CD14-positive monocyte (primary cell): ENCODE results near the gene TSPAN32. TPM values are rescaled to one million over a fixed set of nuclear protein-coding genes. Genes with fewer than 3 reads are reported as not detected.
A peak's percentile ranks its signal among the peaks of the same experiment; 100 is the strongest.

Source experiments
- DNase-seq, 3 donors: peaks; one replicate each; pipeline ENCODE4 v3.0.0-alpha.2; 2011 to 2022
- H2AFZ ChIP-seq: 2 replicates; pipeline ENCODE4 v1.6.0; 2012; ENCODE audit warnings: mild to moderate bottlenecking, low read depth, low read length, inconsistent platforms; ENCODE audit not compliant: insufficient read depth, poor library complexity, severe bottlenecking
- H3K27ac ChIP-seq, 2 donors: 1 replicate in 1 of 2; 2 replicates in 1 of 2; pipeline ENCODE4 v1.5.1; 2012 to 2013; ENCODE audit warnings: low read length in 2 of 2, control low read depth in 1 of 2, inconsistent platforms in 1 of 2, low read depth in 1 of 2, mild to moderate bottlenecking in 1 of 2
- H3K27me3 ChIP-seq, 2 donors: one replicate each; pipeline versions ENCODE4 v1.6.0 to v1.6.1; 2011 to 2013; ENCODE audit warnings: low read length in 2 of 2; ENCODE audit not compliant: control insufficient read depth in 2 of 2, insufficient read depth in 2 of 2
- H3K36me3 ChIP-seq, 2 donors: replicated peaks in 1 of 2; 1 replicate in 1 of 2; 2 replicates in 1 of 2; pipeline versions ENCODE4 v1.5.1 to v1.6.1; 2012 to 2013; ENCODE audit warnings: low read length in 2 of 2, control low read depth in 1 of 2, inconsistent platforms in 1 of 2, mild to moderate bottlenecking in 1 of 2; ENCODE audit not compliant: insufficient read depth in 2 of 2, control insufficient read depth in 1 of 2
- H3K4me1 ChIP-seq, 2 donors: 1 replicate in 1 of 2; 2 replicates in 1 of 2; pipeline versions ENCODE4 v1.5.1 to v1.6.1; 2012 to 2013; ENCODE audit warnings: low read length in 2 of 2, control low read depth in 1 of 2, inconsistent platforms in 1 of 2, mild to moderate bottlenecking in 1 of 2, moderate library complexity in 1 of 2; ENCODE audit not compliant: insufficient read depth in 2 of 2, control insufficient read depth in 1 of 2
- H3K4me2 ChIP-seq: replicated peaks from 2 replicates; pipeline ENCODE3; 2012; ENCODE audit warnings: low read length, moderate library complexity, mild to moderate bottlenecking; ENCODE audit not compliant: poor library complexity, severe bottlenecking; ENCODE audit errors: extremely low read depth
- H3K4me3 ChIP-seq, 3 experiments: fragments of 200-600 bp in 1 of 3; sonication (generic) in 1 of 3; replicated peaks in 1 of 3; 1 replicate in 2 of 3; 2 replicates in 1 of 3; pipeline ENCODE4 v1.5.1; 2011 to 2013; ENCODE audit warnings: low read length in 3 of 3, mild to moderate bottlenecking in 3 of 3, control low read depth in 2 of 3, low read depth in 2 of 3, inconsistent platforms in 1 of 3, moderate library complexity in 1 of 3
- H3K79me2 ChIP-seq: 2 replicates; pipeline ENCODE4 v1.6.0; 2012; ENCODE audit warnings: mild to moderate bottlenecking, control low read depth, inconsistent platforms, low read length, moderate library complexity; ENCODE audit not compliant: insufficient read depth
- H3K9ac ChIP-seq: 2 replicates; pipeline ENCODE4 v1.6.0; 2017; ENCODE audit warnings: low read length, mild to moderate bottlenecking; ENCODE audit not compliant: insufficient read depth, poor library complexity, severe bottlenecking
- H3K9me3 ChIP-seq, 2 donors: replicated peaks in 1 of 2; 1 replicate in 1 of 2; 2 replicates in 1 of 2; pipeline versions ENCODE4 v1.5.1 to v1.6.1; 2012 to 2013; ENCODE audit warnings: low read length in 2 of 2, control low read depth in 1 of 2; ENCODE audit not compliant: control insufficient read depth in 1 of 2, insufficient read depth in 1 of 2
- H4K20me1 ChIP-seq: 2 replicates; pipeline ENCODE4 v1.6.0; 2012; ENCODE audit warnings: mild to moderate bottlenecking, low read length, control low read depth, moderate library complexity; ENCODE audit not compliant: insufficient read depth
- H3K27ac Mint-ChIP-seq, 7 donors: one replicate each; pipeline ENCODE4 v1.8.0; 2020; ENCODE audit warnings: mild to moderate bottlenecking in 7 of 7, mixed read lengths in 7 of 7, moderate library complexity in 6 of 7, inconsistent platforms in 2 of 7
- H3K27me3 Mint-ChIP-seq, 3 donors: one replicate each; pipeline ENCODE4 v1.8.0; 2021 to 2022; ENCODE audit warnings: low read depth in 3 of 3, mild to moderate bottlenecking in 3 of 3, mixed read lengths in 3 of 3, moderate library complexity in 3 of 3, inconsistent platforms in 1 of 3
- H3K36me3 Mint-ChIP-seq, 2 donors: one replicate each; pipeline ENCODE4 v1.8.0; 2020; ENCODE audit warnings: mixed read lengths in 2 of 2, inconsistent platforms in 1 of 2, mild to moderate bottlenecking in 1 of 2
- H3K4me1 Mint-ChIP-seq: one replicate; pipeline ENCODE4 v1.8.0; 2020; ENCODE audit warnings: mild to moderate bottlenecking, mixed read lengths
- H3K4me3 Mint-ChIP-seq, 2 donors: one replicate each; pipeline ENCODE4 v1.8.0; 2020; ENCODE audit warnings: mild to moderate bottlenecking in 2 of 2, mixed read lengths in 2 of 2, moderate library complexity in 1 of 2
- H3K9me3 Mint-ChIP-seq, 7 donors: one replicate each; pipeline ENCODE4 v1.8.0; 2020 to 2022; ENCODE audit warnings: mixed read lengths in 7 of 7, mild to moderate bottlenecking in 6 of 7, moderate library complexity in 6 of 7, inconsistent platforms in 2 of 7
- WGBS: methylation state at CpG from one replicate; pipeline ENCODE4 v1.1.5; 2013; ENCODE audit warnings: missing lambda C conversion rate; ENCODE audit not compliant: insufficient coverage; 5-methylcytosine and 5-hydroxymethylcytosine counted together
- intact Hi-C, 2 donors: fragments of 100-400 bp; cut with micrococcal nuclease; formaldehyde crosslinking; loops; one replicate each; pipeline versions ENCODE4 v1.15.0 to v1.15.1; 2023
- polyA plus RNA-seq, 3 donors: library from polyadenylated mRNA; depleted of rRNA in 1 of 3; unstranded in 2 of 3; stranded (reverse) in 1 of 3; fragments of 300-500 nt in 2 of 3; fragments of >200 nt in 1 of 3; fragmentation: Illumina TruSeq in 2 of 3; gene quantifications; 1 replicate in 2 of 3; 2 replicates in 1 of 3; pipeline ENCODE4 v1.2.3, GENCODE V29; 2012 to 2021
- TF ChIP-seq, protein P1 (sequence below): fragments of 200-600 bp; IDR thresholded peaks from one replicate; pipeline ENCODE4 v1.8.0; 2022; ENCODE audit warnings: antibody characterized with exemption, mild to moderate bottlenecking

TSPAN32 gene
- polyA plus RNA-seq, 3 donors, result 34.8 to 136 (median 82.5) TPM

DNA sequence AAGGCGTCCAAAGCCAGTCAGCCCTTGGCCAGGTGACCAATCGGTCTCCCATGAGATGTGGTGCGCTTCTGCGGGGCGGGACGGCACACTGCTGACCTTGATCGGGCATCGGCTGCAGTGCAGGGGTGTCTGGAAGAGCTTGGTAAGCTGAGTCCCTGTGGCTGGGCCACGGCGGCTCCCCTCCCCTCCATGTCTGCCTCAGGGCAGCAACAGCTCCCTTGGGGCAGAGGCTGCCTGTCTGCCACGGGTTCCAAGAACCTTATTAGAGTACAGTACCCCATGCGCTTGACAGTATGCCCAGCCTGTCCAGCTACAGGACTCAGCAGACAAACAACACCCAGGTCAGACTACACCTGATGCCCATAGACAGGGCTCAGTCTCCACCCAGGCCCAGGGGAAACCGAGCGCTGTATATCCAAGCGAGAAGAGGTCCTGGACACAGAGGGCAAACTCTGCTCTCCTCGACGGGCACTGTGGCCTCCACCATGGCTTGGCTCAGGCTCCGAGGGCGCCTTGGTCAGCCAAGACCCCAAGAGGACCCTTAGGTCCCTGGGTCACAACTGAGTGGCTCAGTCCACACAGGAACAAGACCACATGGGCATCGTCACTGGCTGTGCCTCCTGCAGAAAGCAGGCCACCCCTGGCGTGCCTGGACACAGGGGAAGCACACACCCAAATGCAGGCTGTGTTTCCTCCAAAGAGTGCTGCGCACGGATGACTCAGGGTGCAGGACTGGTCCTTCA is 18.9 kb downstream of the TSPAN32 start:
- Histone ChIP-seq H3K27ac (no peak overlapping the region), H3K4me1 (no peaks in the 10 kb centered on the region), H3K4me3 (no peak overlapping the region), H3K4me2 (no peak overlapping the region), H2AFZ (no peak overlapping the region), H3K36me3 (no peaks in the 10 kb centered on the region), H3K9me3 (peaks cover 0 to 6% of the 10 kb centered on the region in 2 donors), H4K20me1 (peaks cover 28% of the 10 kb centered on the region), H3K27me3 (peaks cover 0 to 22% of the 10 kb centered on the region in 2 donors), H3K79me2 (no peaks in the 10 kb centered on the region), H3K9ac (no peak overlapping the region)
- intact Hi-C loops, result no loop called here
- TF ChIP-seq, protein P1, sequence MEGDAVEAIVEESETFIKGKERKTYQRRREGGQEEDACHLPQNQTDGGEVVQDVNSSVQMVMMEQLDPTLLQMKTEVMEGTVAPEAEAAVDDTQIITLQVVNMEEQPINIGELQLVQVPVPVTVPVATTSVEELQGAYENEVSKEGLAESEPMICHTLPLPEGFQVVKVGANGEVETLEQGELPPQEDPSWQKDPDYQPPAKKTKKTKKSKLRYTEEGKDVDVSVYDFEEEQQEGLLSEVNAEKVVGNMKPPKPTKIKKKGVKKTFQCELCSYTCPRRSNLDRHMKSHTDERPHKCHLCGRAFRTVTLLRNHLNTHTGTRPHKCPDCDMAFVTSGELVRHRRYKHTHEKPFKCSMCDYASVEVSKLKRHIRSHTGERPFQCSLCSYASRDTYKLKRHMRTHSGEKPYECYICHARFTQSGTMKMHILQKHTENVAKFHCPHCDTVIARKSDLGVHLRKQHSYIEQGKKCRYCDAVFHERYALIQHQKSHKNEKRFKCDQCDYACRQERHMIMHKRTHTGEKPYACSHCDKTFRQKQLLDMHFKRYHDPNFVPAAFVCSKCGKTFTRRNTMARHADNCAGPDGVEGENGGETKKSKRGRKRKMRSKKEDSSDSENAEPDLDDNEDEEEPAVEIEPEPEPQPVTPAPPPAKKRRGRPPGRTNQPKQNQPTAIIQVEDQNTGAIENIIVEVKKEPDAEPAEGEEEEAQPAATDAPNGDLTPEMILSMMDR, result no peak
- peaks cover 23 to 56% (median 36%) of the 10 kb centered on the region in 3 donors for H3K27me3 Mint-ChIP-seq
- peaks cover 4% of the 10 kb centered on the region for H3K4me1 Mint-ChIP-seq
- WGBS, result 92% methylated on average over 19 of the region's 23 CpGs
- peaks cover 15 to 42% (median 23%) of the 10 kb centered on the region in 7 donors for H3K9me3 Mint-ChIP-seq
- H3K27ac Mint-ChIP-seq, result no peak overlapping the region
- peak overlapping the region in 1 of 2 donors; percentile 42 for H3K4me3 Mint-ChIP-seq
- no peak for DNase-seq
- peaks cover 2 to 5% of the 10 kb centered on the region in 2 donors for H3K36me3 Mint-ChIP-seq

DNA sequence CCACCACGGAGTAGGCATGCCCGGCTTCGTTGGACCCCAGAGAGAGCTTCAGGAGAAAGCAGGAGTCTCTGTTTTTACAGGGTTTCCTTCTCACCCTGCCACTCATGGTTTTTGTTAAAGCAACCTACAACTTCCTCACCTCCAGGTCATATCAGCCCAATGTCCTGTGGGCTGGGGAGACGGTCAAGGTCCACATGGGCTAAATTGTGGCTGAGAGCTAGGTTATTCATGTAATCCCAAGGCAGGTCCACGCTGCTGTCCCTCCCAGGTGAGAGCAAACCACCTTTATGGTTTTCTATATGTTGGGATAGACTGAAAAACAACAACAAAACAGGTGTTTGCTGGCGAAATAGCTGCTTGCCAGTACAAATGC is 19.5 kb downstream of the TSPAN32 start:
- H3K27ac Mint-ChIP-seq, result no peak overlapping the region

More for the DNA sequence above, 19.5 kb downstream of the TSPAN32 start:
- Histone ChIP-seq H3K4me3 (no peak overlapping the region), H2AFZ (no peak overlapping the region), H4K20me1 (peaks cover 22% of the 10 kb centered on the region), H3K9ac (no peak overlapping the region), H3K27me3 (peaks cover 0 to 22% of the 10 kb centered on the region in 2 donors), H3K4me2 (no peak overlapping the region), H3K27ac (no peak overlapping the region), H3K79me2 (no peaks in the 10 kb centered on the region), H3K4me1 (no peaks in the 10 kb centered on the region), H3K9me3 (peaks cover 0 to 7% of the 10 kb centered on the region in 2 donors), H3K36me3 (no peaks in the 10 kb centered on the region)
- Mint-ChIP-seq H3K4me3 (peak overlapping the region in 1 of 2 donors; percentile 42), H3K36me3 (peaks cover 2 to 5% of the 10 kb centered on the region in 2 donors), H3K27me3 (peaks cover 26 to 58% (median 39%) of the 10 kb centered on the region in 3 donors), H3K4me1 (peaks cover 4% of the 10 kb centered on the region), H3K9me3 (peaks cover 15 to 48% (median 27%) of the 10 kb centered on the region in 7 donors)
- TF ChIP-seq, protein P1, result no peak
- DNase-seq, result no peak
- 87% methylated on average over 4 of the region's 6 CpGs for WGBS
- intact Hi-C loops, result no loop called here
